Vagina (tissue), 2 donors: ENCODE data around the gene FCAMR. TPM values are rescaled to one million over a fixed set of nuclear protein-coding genes. Genes with fewer than 3 reads are reported as not detected.
A peak's percentile ranks its signal among the peaks of the same experiment; 100 is the strongest.

Experiments
- DNase-seq, 2 donors: peaks; one replicate each; pipeline ENCODE4 v3.0.0-alpha.2; 2017; ENCODE audit errors: extremely low spot score in 2 of 2
- H3K27ac ChIP-seq: fragments of 200-600 bp; sonication (generic); one replicate; pipeline ENCODE4 v1.5.1; 2019
- H3K27me3 ChIP-seq: fragments of 200-600 bp; sonication (generic); one replicate; pipeline ENCODE4 v1.5.1; 2019
- H3K36me3 ChIP-seq, 2 donors: fragments of 200-600 bp; sonication (generic); one replicate each; pipeline ENCODE4 v1.5.1; 2017 to 2019
- H3K4me1 ChIP-seq: fragments of 200-600 bp; sonication (generic); one replicate; pipeline ENCODE4 v1.5.1; 2019
- H3K4me3 ChIP-seq, 2 donors: fragments of 200-600 bp; sonication (generic); 1 replicate in 1 of 2; 2 replicates in 1 of 2; pipeline ENCODE4 v1.5.1; 2016 to 2019
- H3K9me3 ChIP-seq: fragments of 200-600 bp; sonication (generic); one replicate; pipeline ENCODE4 v1.5.1; 2019
- POLR2A ChIP-seq, 2 donors: fragments of 450-650 bp; IDR thresholded peaks; one replicate each; pipeline ENCODE4 v1.6.1; 2017; ENCODE audit warnings: antibody characterized with exemption in 2 of 2, mild to moderate bottlenecking in 2 of 2, moderate library complexity in 2 of 2
- POLR2AphosphoS5 ChIP-seq, 2 donors: sonication (generic); formaldehyde crosslinking; IDR thresholded peaks; one replicate each; pipeline ENCODE4 v1.9.0; 2017; ENCODE audit warnings: antibody characterized with exemption in 2 of 2, mild to moderate bottlenecking in 2 of 2, low read depth in 1 of 2; ENCODE audit not compliant: insufficient read depth in 1 of 2
- intact Hi-C: fragments of 100-400 bp; cut with DNase I; formaldehyde crosslinking; loops from one replicate; pipeline ENCODE4 v1.15.1; 2023
- total RNA-seq: library from RNA; depleted of rRNA; stranded (reverse); fragments of >200 nt; gene quantifications from one replicate; pipeline ENCODE4 v1.2.3, GENCODE V29; 2016
- TF ChIP-seq, protein P1 (sequence below), 3 experiments: fragments of 450-650 bp in 2 of 3; fragments of 200-600 bp in 1 of 3; sonication (generic) in 1 of 3; IDR thresholded peaks; one replicate each; pipeline ENCODE4 v1.5.1; 2017 to 2019; ENCODE audit warnings: antibody characterized with exemption in 3 of 3, mild to moderate bottlenecking in 2 of 3, moderate library complexity in 2 of 3

The FCAMR gene, protein sequence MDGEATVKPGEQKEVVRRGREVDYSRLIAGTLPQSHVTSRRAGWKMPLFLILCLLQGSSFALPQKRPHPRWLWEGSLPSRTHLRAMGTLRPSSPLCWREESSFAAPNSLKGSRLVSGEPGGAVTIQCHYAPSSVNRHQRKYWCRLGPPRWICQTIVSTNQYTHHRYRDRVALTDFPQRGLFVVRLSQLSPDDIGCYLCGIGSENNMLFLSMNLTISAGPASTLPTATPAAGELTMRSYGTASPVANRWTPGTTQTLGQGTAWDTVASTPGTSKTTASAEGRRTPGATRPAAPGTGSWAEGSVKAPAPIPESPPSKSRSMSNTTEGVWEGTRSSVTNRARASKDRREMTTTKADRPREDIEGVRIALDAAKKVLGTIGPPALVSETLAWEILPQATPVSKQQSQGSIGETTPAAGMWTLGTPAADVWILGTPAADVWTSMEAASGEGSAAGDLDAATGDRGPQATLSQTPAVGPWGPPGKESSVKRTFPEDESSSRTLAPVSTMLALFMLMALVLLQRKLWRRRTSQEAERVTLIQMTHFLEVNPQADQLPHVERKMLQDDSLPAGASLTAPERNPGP
- total RNA-seq, result not detected

DNA sequence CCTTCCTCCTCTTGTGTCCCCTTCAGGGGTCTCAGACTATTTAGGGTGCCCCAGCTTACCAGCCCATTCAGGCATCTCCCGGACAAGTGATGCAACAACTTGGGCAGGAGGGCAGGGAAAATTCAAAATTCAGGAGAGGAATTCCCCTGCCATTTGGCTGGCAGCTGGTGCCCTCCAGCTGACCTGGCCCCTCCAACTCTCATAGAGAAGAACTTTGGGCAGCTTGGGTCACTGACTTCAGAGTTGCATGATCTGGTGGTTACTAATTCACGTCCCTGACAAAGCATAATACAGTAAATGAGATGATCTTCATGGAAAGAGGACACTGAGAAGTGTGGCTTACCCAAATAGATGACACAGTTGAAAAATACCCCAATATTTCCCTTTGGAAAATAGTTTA lies at the start of gene FCAMR:
Gene FCAMR, minus strand, starts transcription at position 15 of the 400 bp plus-strand sequence. CDS start 335 bp downstream, outside the sequence.
- intact Hi-C loops, result no loop called here
- no peak within 1 kb of the TSS for H3K27ac ChIP-seq
- H3K27me3 ChIP-seq, result no peaks in the 10 kb centered on the region
- H3K9me3 ChIP-seq, result no peaks in the 10 kb centered on the region
- H3K4me3 ChIP-seq, result no peak within 1 kb of the TSS
- H3K36me3 ChIP-seq, result no peaks in the 10 kb centered on the region
- TF ChIP-seq, protein P1, sequence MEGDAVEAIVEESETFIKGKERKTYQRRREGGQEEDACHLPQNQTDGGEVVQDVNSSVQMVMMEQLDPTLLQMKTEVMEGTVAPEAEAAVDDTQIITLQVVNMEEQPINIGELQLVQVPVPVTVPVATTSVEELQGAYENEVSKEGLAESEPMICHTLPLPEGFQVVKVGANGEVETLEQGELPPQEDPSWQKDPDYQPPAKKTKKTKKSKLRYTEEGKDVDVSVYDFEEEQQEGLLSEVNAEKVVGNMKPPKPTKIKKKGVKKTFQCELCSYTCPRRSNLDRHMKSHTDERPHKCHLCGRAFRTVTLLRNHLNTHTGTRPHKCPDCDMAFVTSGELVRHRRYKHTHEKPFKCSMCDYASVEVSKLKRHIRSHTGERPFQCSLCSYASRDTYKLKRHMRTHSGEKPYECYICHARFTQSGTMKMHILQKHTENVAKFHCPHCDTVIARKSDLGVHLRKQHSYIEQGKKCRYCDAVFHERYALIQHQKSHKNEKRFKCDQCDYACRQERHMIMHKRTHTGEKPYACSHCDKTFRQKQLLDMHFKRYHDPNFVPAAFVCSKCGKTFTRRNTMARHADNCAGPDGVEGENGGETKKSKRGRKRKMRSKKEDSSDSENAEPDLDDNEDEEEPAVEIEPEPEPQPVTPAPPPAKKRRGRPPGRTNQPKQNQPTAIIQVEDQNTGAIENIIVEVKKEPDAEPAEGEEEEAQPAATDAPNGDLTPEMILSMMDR (IDR thresholded peaks at IDR 0.05), result no peak
- TF ChIP-seq POLR2A (IDR thresholded peaks at IDR 0.05) (no peak), POLR2AphosphoS5 (IDR thresholded peaks at IDR 0.05; ENCODE audit: insufficient read depth in 1 of 2, low read depth in 1 of 2) (no peak)
- DNase-seq, result no peak
- H3K4me1 ChIP-seq, result no peaks in the 10 kb centered on the region

DNA sequence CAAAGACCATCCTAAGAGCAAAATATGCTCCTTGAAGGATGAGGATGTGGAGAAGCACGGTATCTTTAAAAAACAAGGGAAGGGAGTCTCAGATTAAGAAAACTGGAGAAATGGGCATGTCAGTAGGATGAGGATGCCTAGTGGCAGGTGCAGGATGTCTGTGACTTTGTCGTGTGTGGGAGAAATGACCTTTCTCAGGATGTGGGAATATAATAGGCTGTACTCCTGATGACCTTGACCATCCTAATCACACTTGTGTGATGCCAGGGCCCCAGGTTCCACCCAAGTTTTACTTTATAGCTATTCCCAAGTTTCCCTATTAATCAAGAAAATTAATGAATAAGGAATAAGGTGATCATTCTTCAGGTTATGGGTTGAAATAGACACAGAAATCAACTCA lies 49.4 kb upstream of the FCAMR start:
- no peaks in the 10 kb centered on the region for H3K9me3 ChIP-seq
- no peaks in the 10 kb centered on the region for H3K27me3 ChIP-seq
- no peaks in the 10 kb centered on the region for H3K36me3 ChIP-seq
- no peak for DNase-seq
- no peak for TF ChIP-seq POLR2AphosphoS5 (IDR thresholded peaks at IDR 0.05; ENCODE audit: insufficient read depth in 1 of 2, low read depth in 1 of 2)
- TF ChIP-seq, protein P1 (IDR thresholded peaks at IDR 0.05), result no peak
- no peak for TF ChIP-seq POLR2A (IDR thresholded peaks at IDR 0.05)
- H3K4me3 ChIP-seq, result no peak overlapping the region
- peak overlapping the region; percentile 40 for H3K27ac ChIP-seq
- peaks cover 23% of the 10 kb centered on the region for H3K4me1 ChIP-seq
- intact Hi-C loops, result no loop called here

DNA sequence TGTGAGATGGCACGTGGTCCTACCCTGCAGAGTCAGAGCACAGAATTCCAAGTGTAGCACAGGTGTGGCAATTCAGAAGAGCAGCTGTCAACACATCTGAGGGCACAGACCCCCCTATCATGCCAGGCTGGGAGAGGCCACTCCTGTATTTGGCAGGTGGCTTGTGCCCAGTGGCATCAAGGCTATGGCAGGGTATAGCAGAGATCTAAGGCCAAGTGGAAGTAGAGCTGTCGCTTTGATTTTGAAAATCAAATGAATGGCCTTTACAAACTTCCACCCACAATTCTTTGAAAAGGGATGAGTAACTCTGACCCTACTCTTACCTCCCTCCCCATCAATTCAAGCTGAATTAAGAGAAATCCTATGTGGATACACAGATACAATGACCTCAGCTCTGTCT lies 48.9 kb upstream of the FCAMR start:
- H3K36me3 ChIP-seq, result no peaks in the 10 kb centered on the region
- no peaks in the 10 kb centered on the region for H3K9me3 ChIP-seq
- H3K27ac ChIP-seq, result peak overlapping the region; percentile 40
- H3K4me1 ChIP-seq, result peaks cover 18% of the 10 kb centered on the region
- no peaks in the 10 kb centered on the region for H3K27me3 ChIP-seq
- no peak overlapping the region for H3K4me3 ChIP-seq
- no peak for TF ChIP-seq POLR2AphosphoS5 (IDR thresholded peaks at IDR 0.05; ENCODE audit: insufficient read depth in 1 of 2, low read depth in 1 of 2)
- no peak for TF ChIP-seq POLR2A (IDR thresholded peaks at IDR 0.05)
- no peak for DNase-seq
- intact Hi-C loops, result no loop called here

DNA sequence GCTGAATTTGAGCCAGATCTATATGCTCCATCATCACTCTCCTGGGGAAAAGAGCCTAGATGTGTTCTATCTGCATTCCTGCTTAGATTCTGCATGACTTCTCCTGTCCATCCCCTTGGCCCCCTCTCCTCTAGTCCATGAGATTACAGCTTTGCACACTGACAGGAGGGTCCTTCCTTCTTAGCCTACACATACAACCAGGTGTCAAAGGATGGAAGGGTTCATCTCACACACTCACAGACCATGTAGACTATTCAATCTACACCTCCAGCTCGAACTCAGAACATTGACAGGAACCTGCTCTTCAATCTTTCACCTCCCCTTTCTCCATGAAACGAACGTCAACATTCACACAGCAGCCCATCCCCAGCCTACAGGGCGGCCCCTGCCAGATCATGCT lies 48.4 kb upstream of the FCAMR start:
- no peak for DNase-seq
- H3K9me3 ChIP-seq, result no peaks in the 10 kb centered on the region
- intact Hi-C loops, result no loop called here
- H3K36me3 ChIP-seq, result no peaks in the 10 kb centered on the region
- no peaks in the 10 kb centered on the region for H3K27me3 ChIP-seq
- H3K4me1 ChIP-seq, result peaks cover 14% of the 10 kb centered on the region
- H3K27ac ChIP-seq, result no peak overlapping the region
- H3K4me3 ChIP-seq, result no peak overlapping the region
- TF ChIP-seq POLR2AphosphoS5 (IDR thresholded peaks at IDR 0.05; ENCODE audit: insufficient read depth in 1 of 2, low read depth in 1 of 2), result no peak
- no peak for TF ChIP-seq POLR2A (IDR thresholded peaks at IDR 0.05)
- TF ChIP-seq, protein P1 (IDR thresholded peaks at IDR 0.05), result no peak

DNA sequence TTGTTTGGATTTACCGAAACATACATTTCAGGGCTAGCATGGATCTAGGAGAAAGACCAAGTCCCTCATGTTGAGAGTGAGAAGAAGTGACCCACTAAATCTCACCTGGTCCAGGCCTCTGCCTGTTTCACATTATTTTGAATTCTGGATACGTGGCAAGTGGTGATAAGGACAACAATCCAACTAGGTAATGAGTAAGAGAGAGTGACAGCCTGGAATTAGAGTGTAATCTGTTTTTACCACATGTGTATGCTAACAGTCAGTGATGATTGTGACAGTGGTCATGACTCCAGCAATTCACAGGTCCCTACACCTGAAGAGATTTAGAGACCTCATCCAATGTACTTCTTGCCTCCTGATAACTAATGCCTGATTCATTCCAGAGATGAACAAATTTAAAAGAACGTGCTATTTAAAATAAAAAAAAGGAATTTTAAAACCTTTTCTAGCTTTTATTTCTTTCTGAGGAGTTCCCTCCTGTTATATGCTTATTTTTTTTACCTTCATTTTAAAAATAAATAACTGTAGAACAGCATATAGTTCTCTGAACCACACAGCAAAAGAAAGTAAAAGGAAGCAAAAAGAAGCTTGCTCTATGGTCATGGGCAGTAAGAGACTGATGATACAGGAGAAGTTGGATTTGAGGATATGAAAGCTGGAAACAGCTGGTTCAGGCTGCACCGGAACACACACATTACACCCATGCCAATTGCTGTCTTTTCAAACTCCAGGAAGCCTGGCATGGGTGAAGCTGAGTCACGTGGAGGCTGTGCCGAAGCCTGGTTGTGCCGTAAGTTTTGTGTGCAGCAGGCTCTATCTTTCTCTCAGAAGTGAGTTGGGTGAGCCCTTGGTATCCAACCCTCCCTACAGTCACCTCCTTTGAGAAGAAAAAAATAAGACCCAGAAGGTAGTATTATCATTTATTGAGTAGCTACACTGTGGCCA lies 47.6 kb upstream of the FCAMR start:
- intact Hi-C loops, result no loop called here
- no peak overlapping the region for H3K27ac ChIP-seq
- H3K36me3 ChIP-seq, result no peaks in the 10 kb centered on the region
- H3K4me1 ChIP-seq, result peaks cover 14% of the 10 kb centered on the region
- H3K4me3 ChIP-seq, result no peak overlapping the region
- H3K9me3 ChIP-seq, result no peaks in the 10 kb centered on the region
- TF ChIP-seq, protein P1 (IDR thresholded peaks at IDR 0.05), result no peak
- TF ChIP-seq POLR2A (IDR thresholded peaks at IDR 0.05) (no peak), POLR2AphosphoS5 (IDR thresholded peaks at IDR 0.05; ENCODE audit: insufficient read depth in 1 of 2, low read depth in 1 of 2) (no peak)
- H3K27me3 ChIP-seq, result no peaks in the 10 kb centered on the region
- no peak for DNase-seq
